HCT116 (cell line): ENCODE measurements around the gene CDH13. TPM values are rescaled to one million over a fixed set of nuclear protein-coding genes. Genes with fewer than 3 reads are reported as not detected.

Experiments
- ATAC-seq: fragments of 200-7000 bp; cut with Tn5 transposase; 2 replicates; pipeline ENCODE4 v1.9.1; 2020; ENCODE audit warnings: mild to moderate bottlenecking, moderate library complexity
- BruUV-seq: library from RNA; stranded (reverse); fragments of 400-500 nt; replicated peaks from 2 replicates; lab custom pipeline; 2021; lab: Mats Ljungman, UMichigan
- CTCF ChIA-PET: fragments of 300-600 bp; sonication (Branson Sonifier 250); formaldehyde crosslinking; loops from one replicate; lab custom pipeline; 2021; ENCODE audit warnings: antibody characterized with exemption; lab: Charles Lee
- POLR2A ChIA-PET: fragments of 300-600, 350-600 bp; sonication (Branson Sonifier 250); formaldehyde crosslinking; loops from one replicate; lab custom pipeline; 2021; ENCODE audit warnings: antibody characterized with exemption; lab: Charles Lee
- RAD21 ChIA-PET, 2 experiments: fragments of 300-600 bp; sonication (Branson Sonifier 250); formaldehyde crosslinking; loops; one replicate each; lab custom pipeline; 2023; ENCODE audit warnings: low total read pairs in 2 of 2; ENCODE audit not compliant: uncharacterized antibody in 2 of 2, unreplicated experiment in 2 of 2, low non-redundant PET in 1 of 2; lab: Charles Lee
- DNase-seq: peaks from one replicate; pipeline ENCODE4 v3.0.0-alpha.2; 2010; ENCODE audit warnings: low read depth, low spot score
- H2AFZ ChIP-seq: fragments of 200-600 bp; shearing (Covaris generic), sonication (generic); 2 replicates; pipeline ENCODE4 v1.6.1; 2017; ENCODE audit warnings: low read depth, mixed run types, mixed read lengths, antibody characterized with exemption, low read length; ENCODE audit not compliant: poor library complexity, severe bottlenecking
- H3K27ac ChIP-seq: 2 replicates; pipeline ENCODE4 v1.5.1; 2012; ENCODE audit warnings: low read depth, low read length
- H3K27me3 ChIP-seq: fragments of 200-600 bp; sonication (generic); 2 replicates; pipeline ENCODE4 v1.6.1; 2016; ENCODE audit warnings: mixed run types, low read length, mixed read lengths; ENCODE audit not compliant: insufficient read depth
- H3K36me3 ChIP-seq, 2 experiments: fragments of 200-500 bp in 1 of 2; fragments of 200-600 bp in 1 of 2; sonication (Bioruptor generic) in 1 of 2; sonication (generic) in 1 of 2; 2 replicates each; pipeline versions ENCODE4 v1.5.1 to v1.6.1; 2014 to 2016; ENCODE audit warnings: low read length in 2 of 2, inconsistent platforms in 1 of 2, mixed read lengths in 1 of 2, mixed run types in 1 of 2; ENCODE audit not compliant: insufficient read depth in 2 of 2, control insufficient read depth in 1 of 2
- H3K4me1 ChIP-seq, 2 experiments: fragments of 200-600 bp in 1 of 2; sonication (generic) in 1 of 2; 2 replicates each; pipeline versions ENCODE4 v1.5.1 to v1.6.1; 2012 to 2017; ENCODE audit warnings: low read length in 2 of 2, inconsistent platforms in 1 of 2, mild to moderate bottlenecking in 1 of 2, mixed read lengths in 1 of 2, mixed run types in 1 of 2, moderate library complexity in 1 of 2; ENCODE audit not compliant: insufficient read depth in 2 of 2, control insufficient read depth in 1 of 2
- H3K4me2 ChIP-seq: fragments of 200-600 bp; sonication (generic); 2 replicates; pipeline ENCODE4 v1.6.1; 2017; ENCODE audit warnings: mixed run types, low read length, mixed read lengths
- H3K4me3 ChIP-seq, 2 experiments: fragments of 200-600 bp in 1 of 2; sonication (generic) in 1 of 2; replicated peaks in 1 of 2; 2 replicates each; pipeline ENCODE4 v1.5.1; 2011 to 2016; ENCODE audit warnings: low read length in 2 of 2, control low read depth in 1 of 2, low read depth in 1 of 2, mild to moderate bottlenecking in 1 of 2, mixed read lengths in 1 of 2, mixed run types in 1 of 2
- H3K79me2 ChIP-seq: fragments of 200-600 bp; sonication (generic); 2 replicates; pipeline ENCODE4 v1.6.1; 2017; ENCODE audit warnings: mild to moderate bottlenecking, mixed run types, low read length, moderate library complexity, mixed read lengths; ENCODE audit not compliant: insufficient read depth
- H3K9ac ChIP-seq: fragments of 200-600 bp; sonication (generic); 2 replicates; pipeline ENCODE4 v1.6.1; 2016; ENCODE audit warnings: low read length, mixed read lengths
- H3K9me2 ChIP-seq: fragments of 200-600 bp; sonication (generic), shearing (Covaris generic); 2 replicates; pipeline ENCODE4 v1.6.1; 2017; ENCODE audit warnings: mixed run types, mild to moderate bottlenecking, moderate library complexity; ENCODE audit not compliant: insufficient read depth
- H3K9me3 ChIP-seq, 2 experiments: fragments of 200-500 bp in 1 of 2; fragments of 200-600 bp in 1 of 2; sonication (Bioruptor generic) in 1 of 2; sonication (generic) in 1 of 2; 2 replicates each; pipeline ENCODE4 v1.6.1; 2014 to 2017; ENCODE audit warnings: low read length in 2 of 2, mixed read lengths in 2 of 2, inconsistent platforms in 1 of 2, low read depth in 1 of 2, mild to moderate bottlenecking in 1 of 2, mixed run types in 1 of 2, moderate library complexity in 1 of 2; ENCODE audit not compliant: control insufficient read depth in 1 of 2, insufficient read depth in 1 of 2
- H4K20me1 ChIP-seq: fragments of 200-600 bp; sonication (generic), shearing (Covaris generic); 2 replicates; pipeline ENCODE4 v1.6.1; 2017; ENCODE audit warnings: mixed run types, mild to moderate bottlenecking, moderate library complexity; ENCODE audit not compliant: insufficient read depth
- ATF3 ChIP-seq: IDR thresholded peaks from 2 replicates; pipeline ENCODE4 v1.6.1; 2012
- CBX3 ChIP-seq: IDR thresholded peaks from 2 replicates; pipeline ENCODE4 v1.6.1; 2012; ENCODE audit warnings: low read depth
- EZH2phosphoT487 ChIP-seq: fragments of 200-600 bp; IDR thresholded peaks from 2 replicates; pipeline ENCODE4 v1.6.1; 2018; ENCODE audit warnings: antibody characterized with exemption, borderline replicate concordance
- FOSL1 ChIP-seq: IDR thresholded peaks from 2 replicates; pipeline ENCODE4 v1.6.1; 2012; ENCODE audit warnings: low read depth
- MAX ChIP-seq: IDR thresholded peaks from 2 replicates; pipeline ENCODE4 v1.6.1; 2012
- POLR2A ChIP-seq: IDR thresholded peaks from 2 replicates; pipeline ENCODE4 v1.7.0; 2011; ENCODE audit warnings: borderline replicate concordance; ENCODE audit not compliant: insufficient read depth, insufficient read length; ENCODE audit errors: extremely low read depth
- REST ChIP-seq: IDR thresholded peaks from 2 replicates; pipeline ENCODE4 v1.6.1; 2012; ENCODE audit warnings: low read depth
- SIN3A ChIP-seq: IDR thresholded peaks from 2 replicates; pipeline ENCODE4 v1.6.1; 2012; ENCODE audit warnings: low read depth
- ZFX ChIP-seq: fragments of 450-650 bp; IDR thresholded peaks from 2 replicates; pipeline ENCODE4 v1.6.1; 2017
- intact Hi-C: fragments of 100-400 bp; cut with micrococcal nuclease; formaldehyde crosslinking; loops from 2 replicates; pipeline ENCODE4 v1.10.0; 2022
- total RNA-seq: library from RNA; stranded (reverse); gene quantifications from one replicate; pipeline ENCODE4 v1.2.1, GENCODE V29; 2021; ENCODE audit not compliant: unreplicated experiment

CDH13 gene
- total RNA-seq, 1 experiment from 2014 or later, result not detected

GRCh38 chr16:82867485-82867884 is 240.7 kb downstream of the CDH13 start:
- no peak for ATAC-seq
- Histone ChIP-seq H3K36me3 (no peaks in the 10 kb centered on the region), H3K27ac (no peak overlapping the region), H3K4me3 (no peak overlapping the region), H3K4me2 (no peak overlapping the region), H3K4me1 (no peaks in the 10 kb centered on the region), H3K9ac (no peak overlapping the region), H3K79me2 (no peaks in the 10 kb centered on the region), H3K9me2 (no peaks in the 10 kb centered on the region), H3K27me3 (no peaks in the 10 kb centered on the region), H3K9me3 (peaks cover 18 to 31% of the 10 kb centered on the region in 2 experiments; a peak in 2 of 4 replicates), H2AFZ (no peak overlapping the region), H4K20me1 (no peaks in the 10 kb centered on the region)
- ChIA-PET RAD21 (no interaction called here), CTCF (no interaction called here), POLR2A (no interaction called here)
- no TSS peak for BruUV-seq
- TF ChIP-seq FOSL1, result no peak
- TF ChIP-seq ATF3, result no peak
- TF ChIP-seq REST, result no peak
- TF ChIP-seq CBX3, result no peak
- no peak for TF ChIP-seq EZH2phosphoT487
- TF ChIP-seq SIN3A, result no peak
- TF ChIP-seq MAX, result no peak
- TF ChIP-seq ZFX, result no peak
- no peak for TF ChIP-seq POLR2A
- no peak for DNase-seq
- intact Hi-C loops, result no loop called here
